Keratinocyte (primary cell): Measurements from ENCODE around the gene ENDOD1. TPM values are rescaled to one million over a fixed set of nuclear protein-coding genes. Genes with fewer than 3 reads are reported as not detected.
A peak's percentile ranks its signal among the peaks of the same experiment; 100 is the strongest.

Experiments used
- DNase-seq: peaks from one replicate; pipeline ENCODE4 v3.0.0-alpha.2; 2011; ENCODE audit warnings: low read depth, missing footprints, low spot score
- FAIRE-seq: peaks from 2 replicates; lab custom pipeline; 2011; peaks lifted over from hg19 to GRCh38; lab: Jason Lieb, UNC
- H2AFZ ChIP-seq: 2 replicates; pipeline ENCODE4 v1.6.0; 2012; ENCODE audit warnings: low read length, control low read depth, inconsistent platforms; ENCODE audit not compliant: control insufficient read depth
- H3K27ac ChIP-seq: 2 replicates; pipeline ENCODE4 v1.5.1; 2011; ENCODE audit warnings: low read length; ENCODE audit not compliant: control insufficient read depth, insufficient read depth
- H3K27me3 ChIP-seq: 3 replicates; pipeline ENCODE4 v1.6.0; 2011; ENCODE audit warnings: low read length; ENCODE audit not compliant: control insufficient read depth, insufficient read depth; ENCODE audit errors: extremely low read depth
- H3K36me3 ChIP-seq, 2 experiments: 2 replicates in 1 of 2; 3 replicates in 1 of 2; pipeline ENCODE4 v1.5.1; 2011; ENCODE audit warnings: low read length in 2 of 2, mild to moderate bottlenecking in 1 of 2; ENCODE audit not compliant: control insufficient read depth in 2 of 2, insufficient read depth in 2 of 2; ENCODE audit errors: extremely low read depth in 1 of 2
- H3K4me1 ChIP-seq: 3 replicates; pipeline ENCODE4 v1.5.1; 2011; ENCODE audit warnings: low read length; ENCODE audit not compliant: control insufficient read depth, insufficient read depth; ENCODE audit errors: extremely low read depth
- H3K4me2 ChIP-seq: 3 replicates; pipeline ENCODE4 v1.6.0; 2011; ENCODE audit warnings: low read depth, low read length; ENCODE audit not compliant: control insufficient read depth, insufficient read depth; ENCODE audit errors: extremely low read depth
- H3K4me3 ChIP-seq, 3 experiments: fragments of 200-600 bp in 1 of 3; sonication (generic) in 1 of 3; 2 replicates in 2 of 3; 3 replicates in 1 of 3; pipeline ENCODE4 v1.5.1; 2011 to 2016; ENCODE audit warnings: low read length in 3 of 3, mild to moderate bottlenecking in 3 of 3, control low read depth in 2 of 3, inconsistent platforms in 1 of 3, low read depth in 1 of 3, mixed read lengths in 1 of 3, mixed run types in 1 of 3, moderate library complexity in 1 of 3; ENCODE audit not compliant: control insufficient read depth in 2 of 3, insufficient read depth in 2 of 3; ENCODE audit errors: extremely low read depth in 1 of 3
- H3K79me2 ChIP-seq: 2 replicates; pipeline ENCODE4 v1.6.0; 2012; ENCODE audit warnings: low read length; ENCODE audit not compliant: control insufficient read depth, insufficient read depth
- H3K9ac ChIP-seq: 3 replicates; pipeline ENCODE4 v1.6.0; 2011; ENCODE audit warnings: low read length; ENCODE audit not compliant: control insufficient read depth, insufficient read depth; ENCODE audit errors: extremely low read depth
- H3K9me1 ChIP-seq: 3 replicates; pipeline ENCODE4 v1.6.0; 2011; ENCODE audit warnings: low read length; ENCODE audit not compliant: control insufficient read depth, insufficient read depth; ENCODE audit errors: extremely low read depth
- H3K9me3 ChIP-seq: 2 replicates; pipeline ENCODE4 v1.5.1; 2012; ENCODE audit warnings: low read depth, low read length; ENCODE audit not compliant: control insufficient read depth
- H4K20me1 ChIP-seq: 3 replicates; pipeline ENCODE4 v1.6.0; 2011; ENCODE audit warnings: low read length; ENCODE audit not compliant: control insufficient read depth, insufficient read depth; ENCODE audit errors: extremely low read depth
- CTCF ChIP-seq, 3 experiments: IDR thresholded peaks in 1 of 3; conservative IDR thresholded peaks in 1 of 3; optimal IDR thresholded peaks in 1 of 3; 2 replicates in 2 of 3; 3 replicates in 1 of 3; pipeline versions ENCODE3 to v1.5.1; 2011; ENCODE audit warnings: low read length in 3 of 3, mild to moderate bottlenecking in 3 of 3, moderate library complexity in 2 of 3, control low read depth in 1 of 3, inconsistent platforms in 1 of 3; ENCODE audit not compliant: insufficient read depth in 2 of 3; ENCODE audit errors: extremely low read depth in 1 of 3
- EZH2 ChIP-seq: IDR thresholded peaks from one replicate; pipeline ENCODE4 v1.6.1; 2012; ENCODE audit warnings: inconsistent platforms, mild to moderate bottlenecking, low read length, moderate library complexity
- dilution Hi-C: fragments of 300-500 bp; cut with MboI; formaldehyde crosslinking; loops from one replicate; pipeline ENCODE4 v1.7.0; 2020; ENCODE audit warnings: low sequenced_read_pairs; ENCODE audit not compliant: extremely low pct_ligation_motif_present
- polyA plus RNA-seq, 5 experiments: library from polyadenylated mRNA; depleted of rRNA in 3 of 5; stranded (reverse) in 3 of 5; stranded (forward) in 1 of 5; unstranded in 1 of 5; fragments of >200 nt; gene quantifications; 1 replicate in 1 of 5; 2 replicates in 3 of 5; 3 replicates in 1 of 5; pipeline versions ENCODE4 v1.2.1 to v1.2.3, GENCODE V29; 2011 to 2012; ENCODE audit warnings: missing spikeins in 2 of 5, low read depth in 1 of 5, low replicate concordance in 1 of 5

The ENDOD1 gene
- polyA plus RNA-seq, 1 donor (not counting 4 experiments of a cell fraction or from before 2014, with no cell fraction given), result 27.2 TPM

GRCh38 chr11:95086836-95087570, 2.6 kb upstream of the ENDOD1 start:
- dilution Hi-C loops, result no loop called here
- H2AFZ ChIP-seq, result no peak overlapping the region
- H3K9me3 ChIP-seq, result no peaks in the 10 kb centered on the region
- H3K79me2 ChIP-seq, result peaks cover 9% of the 10 kb centered on the region
- H3K4me2 ChIP-seq, result no peak overlapping the region
- no peaks in the 10 kb centered on the region for H4K20me1 ChIP-seq
- no peaks in the 10 kb centered on the region for H3K27me3 ChIP-seq
- peaks cover 25% of the 10 kb centered on the region for H3K4me1 ChIP-seq
- no peak overlapping the region for H3K27ac ChIP-seq
- FAIRE-seq, result no peak
- DNase-seq, result no peak
- H3K36me3 ChIP-seq, result no peaks in the 10 kb centered on the region
- no peak overlapping the region for H3K9ac ChIP-seq
- TF ChIP-seq EZH2 (no peak), CTCF (optimal IDR thresholded peaks at IDR 0.05 in 1 of 3, IDR thresholded peaks at IDR 0.05 in 1 of 3, conservative IDR thresholded peaks at IDR 0.05 in 1 of 3; ENCODE audit: extremely low read depth in 1 of 3, insufficient read depth in 2 of 3, low read length in 3 of 3) (no peak)
- H3K9me1 ChIP-seq, result no peaks in the 10 kb centered on the region
- no peak overlapping the region for H3K4me3 ChIP-seq

GRCh38 chr11:95088946-95089619, 563 bp upstream of the ENDOD1 start:
- Histone ChIP-seq H3K27me3 (no peaks in the 10 kb centered on the region), H3K4me3 (peak overlapping the region; percentile 60 to 88 (median 66)), H3K4me2 (peak overlapping the region; percentile 79), H3K4me1 (peaks cover 30% of the 10 kb centered on the region), H3K27ac (peak overlapping the region; percentile 34), H3K79me2 (peaks cover 9% of the 10 kb centered on the region), H3K9me3 (no peaks in the 10 kb centered on the region), H3K36me3 (no peaks in the 10 kb centered on the region), H2AFZ (peak overlapping the region; percentile 81), H4K20me1 (no peaks in the 10 kb centered on the region), H3K9ac (peak overlapping the region; percentile 79), H3K9me1 (no peaks in the 10 kb centered on the region)
- dilution Hi-C loops, result no loop called here
- FAIRE-seq (no peak), DNase-seq (no peak)
- TF ChIP-seq CTCF (optimal IDR thresholded peaks at IDR 0.05 in 1 of 3, IDR thresholded peaks at IDR 0.05 in 1 of 3, conservative IDR thresholded peaks at IDR 0.05 in 1 of 3; ENCODE audit: extremely low read depth in 1 of 3, insufficient read depth in 2 of 3, low read length in 3 of 3) (no peak), EZH2 (no peak)
